Brain microvascular endothelial cell (primary cell): ENCODE data around the gene DNAJC13.

ENCODE experiments used
- DNase-seq: peaks from one replicate; pipeline ENCODE4 v3.0.0-alpha.2; 2020
- H3K27ac ChIP-seq: fragments of 250-450 bp; sonication (Bioruptor Pico); 2 replicates; pipeline ENCODE4 v1.5.1; 2020; ENCODE audit warnings: mild to moderate bottlenecking, moderate library complexity
- H3K27me3 ChIP-seq: fragments of 250-450 bp; sonication (Bioruptor Pico); replicated peaks from 2 replicates; pipeline ENCODE4 v1.5.1; 2020; ENCODE audit warnings: mild to moderate bottlenecking
- H3K36me3 ChIP-seq: fragments of 250-450 bp; sonication (Bioruptor Pico); replicated peaks from 2 replicates; pipeline ENCODE4 v1.5.1; 2020; ENCODE audit warnings: mild to moderate bottlenecking
- H3K4me3 ChIP-seq: 2 replicates; pipeline ENCODE4 v1.5.1; 2011; ENCODE audit warnings: low read depth, mild to moderate bottlenecking, control low read depth, low read length, moderate library complexity
- CTCF ChIP-seq: IDR thresholded peaks from 2 replicates; pipeline ENCODE4 v1.5.1; 2011; ENCODE audit warnings: low read depth, mild to moderate bottlenecking, moderate library complexity, low read length, control low read depth, inconsistent platforms; ENCODE audit errors: missing control alignments
- in situ Hi-C: cut with HindIII; loops from 2 replicates; pipeline ENCODE4 v1.10.0; 2017; ENCODE audit warnings: low sequenced_read_pairs, low pct_ligation_motif_present

Gene DNAJC13

GRCh38 chr3:132404276-132404675 lies 13.0 kb upstream of the DNAJC13 start:
- no peak for DNase-seq
- Histone ChIP-seq H3K27ac (no peak overlapping the region), H3K4me3 (no peak overlapping the region), H3K36me3 (no peaks in the 10 kb centered on the region), H3K27me3 (no peaks in the 10 kb centered on the region)
- TF ChIP-seq CTCF: no peak
- in situ Hi-C loops: no loop called here

- Histone ChIP-seq H3K4me3 (no peak overlapping the region), H3K27ac (no peak overlapping the region), H3K36me3 (no peaks in the 10 kb centered on the region), H3K27me3 (no peaks in the 10 kb centered on the region)
- in situ Hi-C loops: no loop called here
- TF ChIP-seq CTCF: no peak
- DNase-seq: no peak
Observed at GRCh38 chr3:132405188-132405587, 12.1 kb upstream of the DNAJC13 start.

GRCh38 chr3:132405609-132406299 lies 11.5 kb upstream of the DNAJC13 start:
- no peaks in the 10 kb centered on the region for H3K27me3 ChIP-seq
- H3K27ac ChIP-seq: no peak overlapping the region
- DNase-seq: no peak
- H3K36me3 ChIP-seq: no peaks in the 10 kb centered on the region
- H3K4me3 ChIP-seq: no peak overlapping the region
- TF ChIP-seq CTCF: no peak
- in situ Hi-C loops: no loop called here

- in situ Hi-C loops: no loop called here
- Histone ChIP-seq H3K4me3 (no peak overlapping the region), H3K36me3 (no peaks in the 10 kb centered on the region), H3K27ac (no peak overlapping the region), H3K27me3 (no peaks in the 10 kb centered on the region)
- no peak for TF ChIP-seq CTCF
- DNase-seq: no peak
Observed at GRCh38 chr3:132406587-132406986, 10.7 kb upstream of the DNAJC13 start.

GRCh38 chr3:132407025-132407424 lies 10.3 kb upstream of the DNAJC13 start:
- H3K27me3 ChIP-seq: no peaks in the 10 kb centered on the region
- H3K27ac ChIP-seq: no peak overlapping the region
- H3K36me3 ChIP-seq: no peaks in the 10 kb centered on the region
- no peak for DNase-seq
- no peak for TF ChIP-seq CTCF
- in situ Hi-C loops: no loop called here
- no peak overlapping the region for H3K4me3 ChIP-seq

GRCh38 chr3:132414841-132415240 lies 2.5 kb upstream of the DNAJC13 start:
- Histone ChIP-seq H3K27me3 (no peaks in the 10 kb centered on the region), H3K4me3 (no peak overlapping the region), H3K27ac (no peak overlapping the region), H3K36me3 (no peaks in the 10 kb centered on the region)
- in situ Hi-C loops: no loop called here
- TF ChIP-seq CTCF: no peak
- no peak for DNase-seq
